LNCAP (cell line): ENCODE measurements around the gene ENTREP3.

Source experiments
- CTCF ChIP-seq: fragments of 450-650 bp; IDR thresholded peaks from 2 replicates; pipeline ENCODE4 v1.5.1; 2017; ENCODE audit warnings: mild to moderate bottlenecking

Gene ENTREP3

GRCh38 chr1:155202198-155202597, 53.1 kb downstream of the ENTREP3 start:
- TF ChIP-seq CTCF: no peak

DNA sequence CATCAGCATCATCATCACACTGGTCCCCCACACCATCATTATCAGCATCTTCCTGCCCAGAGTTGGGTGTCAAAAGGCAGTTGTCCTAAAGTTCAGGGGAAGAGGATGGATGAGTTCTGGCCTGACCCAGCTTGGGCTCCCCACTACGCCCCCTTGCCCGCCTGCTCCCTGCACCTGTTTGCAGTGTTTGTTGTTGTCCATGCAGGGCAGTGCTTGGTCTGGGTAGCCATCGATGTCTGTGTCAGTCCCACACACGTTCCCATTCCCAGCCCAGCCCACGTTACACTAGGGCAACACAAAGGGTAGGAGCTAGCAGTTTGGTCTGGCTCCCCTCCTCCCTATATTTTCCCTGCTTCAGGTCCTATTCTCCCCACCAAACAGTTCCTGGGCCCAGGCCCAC, 54.4 kb downstream of the ENTREP3 start:
- TF ChIP-seq CTCF: no peak

GRCh38 chr1:155199792-155200191, 55.5 kb downstream of the ENTREP3 start:
- no peak for TF ChIP-seq CTCF

GRCh38 chr1:155198547-155198906, 56.8 kb downstream of the ENTREP3 start:
- no peak for TF ChIP-seq CTCF

DNA sequence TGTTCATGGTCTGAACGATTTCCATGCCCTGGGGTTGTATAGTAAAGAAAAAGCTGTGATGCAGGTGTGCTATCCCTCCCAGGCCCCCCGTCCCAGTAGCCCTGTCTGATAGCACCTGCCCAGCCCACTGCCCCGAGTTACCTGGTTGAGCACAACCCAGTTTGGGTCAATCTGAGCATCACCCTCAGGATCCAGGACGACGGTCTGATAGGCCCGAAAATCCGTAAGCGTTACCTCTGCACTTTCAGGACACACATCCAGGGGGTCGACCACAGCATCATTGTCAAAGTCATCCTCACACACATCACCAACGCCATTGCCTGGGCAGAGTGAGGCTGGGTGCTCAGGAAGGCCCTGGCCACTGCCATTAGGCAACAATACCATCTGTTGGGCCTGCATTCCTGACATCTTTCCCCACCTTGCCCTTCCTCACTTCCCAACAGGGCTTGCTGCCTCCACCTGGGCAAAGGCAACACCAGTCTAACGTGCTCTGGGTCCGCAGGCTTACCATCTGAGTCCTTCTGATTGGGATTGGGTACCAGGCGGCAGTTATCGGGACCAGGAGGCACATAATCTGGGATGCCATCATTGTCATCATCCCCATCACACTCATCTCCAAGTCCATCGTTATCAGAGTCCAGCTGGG, 57.3 kb downstream of the ENTREP3 start:
- no peak for TF ChIP-seq CTCF
